Activated T-helper 1 cell treated with anti-CD3 and anti-CD28 coated beads, Interleukin-12 subunit alpha, Interleukin-12 subunit beta, Interleukin-2, Interleukin-4 antibody, amounts not matched to agents 30 ng/mL and 10 ng/mL and 1 ng/mL, durations not matched to agents 14 hours and 24 hours and 36 hours (primary cell): ENCODE results near the gene PDSS2. TPM values are rescaled to one million over a fixed set of nuclear protein-coding genes. Genes with fewer than 3 reads are reported as not detected.
"Not testable (repeated sequence)": the region's sequence is repeated elsewhere in the genome, so short reads cannot be mapped to it uniquely, and the experiment has no call there.

Experiments used
- DNase-seq: peaks from one replicate; pipeline ENCODE4 v3.0.0; 2021; ENCODE audit warnings: low spot score
- H3K27ac Mint-ChIP-seq: one replicate; pipeline ENCODE4 v1.8.0; 2021; ENCODE audit warnings: mild to moderate bottlenecking, mixed read lengths
- H3K27me3 Mint-ChIP-seq: one replicate; pipeline ENCODE4 v1.8.0; 2022; ENCODE audit warnings: mild to moderate bottlenecking, moderate library complexity, mixed read lengths; ENCODE audit not compliant: insufficient read depth
- H3K36me3 Mint-ChIP-seq: one replicate; pipeline ENCODE4 v1.8.0; 2021; ENCODE audit warnings: low read depth, mixed read lengths
- H3K4me1 Mint-ChIP-seq: one replicate; pipeline ENCODE4 v1.8.0; 2021; ENCODE audit warnings: low read depth, mixed read lengths
- H3K4me3 Mint-ChIP-seq: one replicate; pipeline ENCODE4 v1.8.0; 2021; ENCODE audit warnings: mild to moderate bottlenecking, moderate library complexity, mixed read lengths
- H3K9me3 Mint-ChIP-seq: one replicate; pipeline ENCODE4 v1.8.0; 2021; ENCODE audit warnings: mixed read lengths
- intact Hi-C: fragments of 100-400 bp; cut with micrococcal nuclease; formaldehyde crosslinking; loops from one replicate; pipeline ENCODE4 v1.15.1; 2024
- total RNA-seq: library from RNA; stranded (reverse); gene quantifications from 2 replicates; pipeline ENCODE4 v1.2.3, GENCODE V29; 2022

PDSS2 gene
- total RNA-seq, 1 donor from 2014 or later: 11.8 TPM

DNA sequence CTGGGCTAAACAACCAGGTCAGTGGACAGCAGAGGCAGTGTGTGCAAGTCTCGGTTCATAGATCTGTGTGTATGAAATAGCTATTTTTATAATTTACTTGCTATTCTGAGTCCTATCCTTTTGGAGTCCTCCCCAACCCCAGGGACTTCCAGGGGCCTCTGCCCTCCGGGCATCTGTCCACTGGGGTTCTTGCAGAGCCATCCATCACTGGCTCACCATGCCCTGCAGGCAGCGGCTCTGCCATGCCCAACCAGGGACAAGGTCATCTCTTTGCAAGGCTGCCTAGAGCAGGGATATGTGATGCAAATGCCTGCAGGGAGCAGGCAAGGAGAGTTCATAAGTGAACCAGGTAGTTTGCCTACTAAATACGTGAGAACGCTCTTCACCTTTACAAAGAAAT lies 333.6 kb downstream of the PDSS2 start:
- H3K4me1 Mint-ChIP-seq: peaks cover 8% of the 10 kb centered on the region
- H3K27ac Mint-ChIP-seq: no peak overlapping the region
- intact Hi-C loops: no loop called here

DNA sequence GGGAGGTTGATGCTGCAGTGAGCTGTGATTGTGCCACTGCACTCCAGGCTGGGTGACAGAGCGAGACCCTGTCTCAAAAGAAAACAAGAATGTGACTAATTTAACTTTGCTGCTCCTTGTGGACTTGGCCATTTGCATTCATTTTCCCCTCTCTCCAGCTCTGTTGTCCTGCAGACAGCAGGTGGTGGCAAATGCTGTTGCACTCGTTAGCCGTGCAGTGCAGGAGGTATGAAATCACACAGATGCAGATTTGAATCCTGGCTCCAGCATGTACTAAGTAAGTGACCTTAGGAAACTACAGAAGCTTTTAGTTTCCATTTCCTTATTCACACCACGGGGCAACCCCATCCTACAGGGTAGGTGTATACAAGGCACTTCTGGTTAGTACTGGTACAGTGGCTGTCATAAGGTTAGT lies 334.4 kb downstream of the PDSS2 start:
- no peak for DNase-seq
- intact Hi-C loops: no loop called here
- no peak overlapping the region for H3K4me3 Mint-ChIP-seq
- H3K9me3 Mint-ChIP-seq: no peaks in the 10 kb centered on the region
- peaks cover 8% of the 10 kb centered on the region for H3K4me1 Mint-ChIP-seq
- peaks cover 6% of the 10 kb centered on the region for H3K27me3 Mint-ChIP-seq
- no peak overlapping the region for H3K27ac Mint-ChIP-seq
- no peaks in the 10 kb centered on the region for H3K36me3 Mint-ChIP-seq

More for the DNA sequence above, 333.6 kb downstream of the PDSS2 start:
- DNase-seq: no peak
- Mint-ChIP-seq H3K9me3 (no peaks in the 10 kb centered on the region), H3K27me3 (peaks cover 6% of the 10 kb centered on the region), H3K4me3 (no peak overlapping the region), H3K36me3 (no peaks in the 10 kb centered on the region)

DNA sequence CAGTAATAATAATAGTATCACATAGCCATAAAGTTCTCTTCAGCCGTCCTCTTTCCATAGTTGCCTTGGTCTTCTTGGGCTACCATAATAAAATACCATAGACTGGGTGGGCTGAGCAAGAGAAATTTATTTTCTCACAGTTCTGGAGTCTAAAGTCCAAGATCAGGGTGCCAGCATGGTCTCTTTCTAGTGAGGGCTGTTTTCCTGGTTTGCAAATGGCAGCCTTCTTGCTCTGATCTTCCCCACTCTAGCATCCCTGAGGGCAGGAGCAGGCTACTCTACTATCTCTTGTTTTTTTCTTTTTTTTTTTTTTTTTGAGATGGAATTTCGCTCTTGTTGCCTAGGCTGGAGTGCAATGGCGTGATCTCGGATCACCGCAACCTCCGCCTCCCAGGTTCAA lies 335.9 kb downstream of the PDSS2 start:
- no peaks in the 10 kb centered on the region for H3K9me3 Mint-ChIP-seq
- intact Hi-C loops: no loop called here
- no peak overlapping the region for H3K27ac Mint-ChIP-seq
- H3K36me3 Mint-ChIP-seq: no peaks in the 10 kb centered on the region
- H3K27me3 Mint-ChIP-seq: peaks cover 8% of the 10 kb centered on the region
- no peak overlapping the region for H3K4me3 Mint-ChIP-seq
- peaks cover 8% of the 10 kb centered on the region for H3K4me1 Mint-ChIP-seq
- no peak for DNase-seq

DNA sequence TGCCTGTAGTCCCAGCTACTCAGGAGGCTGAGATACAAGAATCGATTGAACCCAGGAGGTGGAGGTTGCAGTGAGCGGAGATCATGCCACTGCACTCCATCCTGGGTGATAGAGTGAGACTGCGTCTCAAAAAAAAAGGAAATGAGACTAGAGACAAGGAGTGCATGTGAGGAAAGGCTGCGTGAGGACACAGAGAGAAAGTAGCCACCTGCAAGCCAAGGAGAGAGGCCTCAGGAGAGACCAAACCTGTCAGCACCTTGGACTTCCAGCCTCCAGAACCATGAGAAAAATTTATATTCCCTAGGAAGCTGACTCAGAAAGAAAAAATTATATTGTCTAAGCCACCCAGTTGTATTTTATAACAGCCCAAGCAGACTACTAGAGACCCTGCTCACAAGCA lies 336.6 kb downstream of the PDSS2 start:
- Mint-ChIP-seq H3K9me3 (no peaks in the 10 kb centered on the region), H3K36me3 (no peaks in the 10 kb centered on the region), H3K4me3 (no peak overlapping the region), H3K4me1 (peaks cover 8% of the 10 kb centered on the region), H3K27me3 (peaks cover 8% of the 10 kb centered on the region), H3K27ac (no peak overlapping the region)
- no peak for DNase-seq
- intact Hi-C loops: no loop called here

DNA sequence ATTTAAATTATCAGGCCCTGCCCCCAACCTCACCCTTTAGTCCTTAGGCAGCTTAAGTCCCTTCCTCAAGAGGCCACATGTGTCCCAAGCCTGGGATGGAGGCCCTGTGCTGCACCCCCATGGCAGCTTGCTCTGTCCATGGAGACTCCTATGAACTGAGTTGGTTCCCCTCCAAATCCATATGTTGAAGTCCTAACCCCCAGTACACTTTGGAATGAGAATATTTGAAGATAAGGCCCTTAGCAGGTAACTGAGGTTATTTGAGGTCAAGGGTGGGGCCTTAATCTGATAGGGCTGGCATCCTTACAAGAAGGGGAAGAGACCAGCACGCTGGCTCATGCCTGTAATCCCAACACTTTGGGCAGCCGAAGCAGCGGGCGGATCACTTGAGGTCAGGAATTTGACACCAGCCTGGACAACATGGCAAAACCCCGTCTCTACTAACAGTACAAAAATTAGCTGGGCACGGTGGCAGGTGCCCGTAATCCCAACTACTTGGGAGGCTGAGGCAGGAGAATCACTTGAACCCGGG lies 337.3 kb downstream of the PDSS2 start:
- intact Hi-C loops: no loop called here
- Mint-ChIP-seq H3K36me3 (no peaks in the 10 kb centered on the region), H3K9me3 (no peaks in the 10 kb centered on the region)

DNA sequence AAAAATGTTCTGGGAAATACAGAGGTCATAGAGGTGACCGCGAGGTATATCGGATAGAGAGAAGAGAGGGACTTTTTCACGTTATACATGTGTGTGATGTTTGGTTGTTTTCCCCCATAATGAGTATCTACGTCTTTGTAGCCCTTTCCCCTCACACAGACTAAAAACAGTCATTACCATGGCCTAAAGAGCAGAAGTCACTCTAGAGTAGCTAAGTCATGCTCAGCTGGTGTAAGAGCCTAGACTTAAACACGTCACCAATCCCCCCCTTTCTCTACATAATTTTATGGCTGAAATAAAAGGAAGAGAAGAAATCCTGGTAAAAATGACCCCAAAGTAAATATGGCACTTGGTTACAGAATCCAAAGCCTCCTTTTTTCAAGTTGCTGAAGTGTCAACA lies 338.1 kb downstream of the PDSS2 start:
- peaks cover 13% of the 10 kb centered on the region for H3K27me3 Mint-ChIP-seq
- no peaks in the 10 kb centered on the region for H3K36me3 Mint-ChIP-seq
- DNase-seq: no peak
- H3K4me3 Mint-ChIP-seq: no peak overlapping the region
- H3K9me3 Mint-ChIP-seq: no peaks in the 10 kb centered on the region
- no peak overlapping the region for H3K27ac Mint-ChIP-seq
- peaks cover 16% of the 10 kb centered on the region for H3K4me1 Mint-ChIP-seq
- intact Hi-C loops: no loop called here

More for the DNA sequence above, 337.3 kb downstream of the PDSS2 start:
- no peak overlapping the region for H3K4me3 Mint-ChIP-seq
- H3K27me3 Mint-ChIP-seq: peaks cover 5% of the 10 kb centered on the region
- peaks cover 8% of the 10 kb centered on the region for H3K4me1 Mint-ChIP-seq
- DNase-seq: no peak
- no peak overlapping the region for H3K27ac Mint-ChIP-seq

DNA sequence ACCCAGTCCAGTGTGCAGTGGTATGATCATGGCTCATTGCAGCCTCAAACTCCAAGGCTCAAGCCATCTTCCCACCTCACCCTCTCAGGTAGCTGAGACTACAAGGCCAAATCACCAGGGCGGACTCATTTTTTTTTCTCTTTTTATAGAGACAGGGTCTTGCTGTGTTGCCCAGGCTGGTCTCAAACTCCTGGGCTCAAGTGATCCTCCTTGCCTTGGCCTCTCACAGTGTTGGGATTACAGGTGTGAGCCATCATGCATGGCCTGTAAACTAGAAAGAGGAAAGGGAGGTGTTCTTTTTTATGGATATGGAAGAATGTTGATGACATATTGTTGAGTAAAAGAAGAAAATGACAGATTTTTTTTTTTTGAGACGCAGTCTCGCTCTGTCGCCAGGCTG lies 339.0 kb downstream of the PDSS2 start:
- Mint-ChIP-seq H3K36me3 (no peaks in the 10 kb centered on the region), H3K27ac (no peak overlapping the region), H3K4me1 (peaks cover 20% of the 10 kb centered on the region), H3K9me3 (no peaks in the 10 kb centered on the region), H3K27me3 (peaks cover 18% of the 10 kb centered on the region), H3K4me3 (no peak overlapping the region)
- no peak for DNase-seq
- intact Hi-C loops: no loop called here

DNA sequence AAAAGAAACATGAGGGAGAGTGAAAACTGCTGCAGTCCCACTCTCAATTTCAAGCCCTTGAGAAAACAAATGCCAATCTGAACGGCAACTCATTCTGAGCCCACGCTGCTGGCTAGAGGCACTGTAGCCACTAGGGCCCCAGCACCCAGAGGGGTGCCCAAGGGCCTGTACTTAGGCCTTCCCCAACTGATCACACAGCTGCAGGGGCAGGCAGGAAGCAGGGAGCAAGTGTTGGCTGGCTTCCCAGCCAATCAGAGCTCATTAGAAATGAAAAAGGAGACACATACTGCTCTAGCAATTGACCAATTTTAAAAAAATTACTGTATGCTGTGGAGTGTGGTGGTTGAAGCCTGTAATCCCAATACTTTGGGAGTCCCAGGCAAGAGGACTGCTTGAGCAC lies 340.4 kb downstream of the PDSS2 start:
- Mint-ChIP-seq H3K36me3 (no peaks in the 10 kb centered on the region), H3K4me3 (no peak overlapping the region), H3K27me3 (peaks cover 18% of the 10 kb centered on the region), H3K9me3 (no peaks in the 10 kb centered on the region), H3K4me1 (peaks cover 15% of the 10 kb centered on the region), H3K27ac (no peak overlapping the region)
- intact Hi-C loops: loop anchor here (5.0 to 10.0 kb wide), 2 partner anchors 594 to 838 kb away; partner anchors contain the start of gene SEC63
- DNase-seq: no peak

DNA sequence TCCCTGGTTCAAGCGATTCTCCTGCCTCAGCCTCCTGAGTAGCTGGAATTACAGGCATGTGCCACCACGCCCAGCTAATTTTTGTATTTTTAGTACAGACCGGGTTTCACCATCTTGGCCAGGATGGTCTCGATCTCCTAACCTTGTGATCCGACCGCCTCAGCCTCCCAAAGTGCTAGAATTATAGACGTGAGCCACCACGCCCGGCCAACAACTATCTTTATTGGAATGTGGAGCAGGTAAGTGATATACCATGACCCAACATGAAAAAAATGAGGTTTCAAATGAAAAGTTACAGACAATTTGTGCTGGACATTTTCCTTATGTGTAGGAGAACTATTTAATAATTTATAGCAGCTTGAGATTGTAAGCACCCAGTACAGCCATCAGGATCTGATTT lies 340.8 kb downstream of the PDSS2 start:
- H3K27ac Mint-ChIP-seq, DNase-seq, H3K36me3 Mint-ChIP-seq, H3K4me3 Mint-ChIP-seq, H3K9me3 Mint-ChIP-seq: not testable (repeated sequence)
- H3K27me3 Mint-ChIP-seq: peaks cover 18% of the 10 kb centered on the region
- H3K4me1 Mint-ChIP-seq: peaks cover 19% of the 10 kb centered on the region
- intact Hi-C loops: loop anchor here (5.0 to 10.0 kb wide), 2 partner anchors 594 to 839 kb away; partner anchors contain the start of gene SEC63

DNA sequence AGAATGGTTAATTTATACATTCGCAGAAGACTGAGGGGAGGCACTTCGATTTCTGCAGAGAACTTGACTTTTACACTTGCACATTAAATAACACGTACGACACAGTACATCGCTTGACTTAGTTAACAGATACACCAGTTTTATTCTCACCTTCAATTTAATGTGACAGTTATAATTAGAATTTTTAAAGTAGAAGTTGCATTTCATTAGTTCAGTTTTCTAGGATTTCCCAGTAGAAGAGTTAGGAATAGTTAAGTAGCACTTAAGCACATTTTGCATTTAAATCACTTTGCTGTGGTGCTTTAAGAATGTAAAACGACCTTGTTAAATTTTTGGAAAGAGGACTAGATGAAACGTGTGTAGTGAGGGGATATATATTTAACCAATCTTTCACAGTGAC lies 342.4 kb downstream of the PDSS2 start:
- Mint-ChIP-seq H3K9me3 (no peaks in the 10 kb centered on the region), H3K36me3 (no peaks in the 10 kb centered on the region), H3K27ac (no peak overlapping the region), H3K27me3 (peaks cover 18% of the 10 kb centered on the region), H3K4me3 (no peak overlapping the region), H3K4me1 (peaks cover 22% of the 10 kb centered on the region)
- intact Hi-C loops: loop anchor here (1.0 to 10.0 kb wide), 3 partner anchors 342 to 840 kb away; partner anchors contain the start of genes PDSS2 and SEC63
- no peak for DNase-seq

DNA sequence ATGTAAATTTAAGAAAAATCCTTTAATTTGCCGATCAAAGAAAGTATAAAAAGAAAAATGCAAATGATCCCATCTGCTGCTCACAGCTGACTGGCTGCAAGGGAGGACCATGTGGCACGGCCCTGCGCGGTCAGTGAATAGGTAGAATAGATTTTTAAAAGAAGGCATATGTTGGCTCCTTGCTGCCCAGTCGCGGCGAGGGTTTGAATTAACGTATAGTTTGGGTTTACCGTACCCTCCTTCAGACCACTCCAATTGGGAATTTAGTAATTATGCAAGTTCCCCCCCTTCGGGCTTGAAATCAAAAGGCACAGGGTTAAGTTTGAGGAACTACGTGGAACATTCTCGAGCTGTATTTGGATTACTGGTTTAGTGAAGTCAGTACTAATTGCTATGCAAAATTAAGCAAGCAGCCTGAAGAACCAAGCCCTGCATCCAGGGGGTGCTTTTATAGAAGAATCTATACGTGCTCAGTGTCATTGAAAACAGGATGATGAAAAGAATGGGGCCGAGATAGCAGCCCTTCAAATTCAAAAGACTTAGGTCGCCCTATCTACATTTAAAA lies 343.0 kb downstream of the PDSS2 start:
- H3K4me3 Mint-ChIP-seq: peak overlapping the region; percentile 84
- intact Hi-C loops: loop anchor here (1.0 to 10.0 kb wide), 3 partner anchors 343 to 841 kb away; partner anchors contain the start of genes PDSS2 and SEC63
- no peak for DNase-seq
- H3K27me3 Mint-ChIP-seq: peaks cover 18% of the 10 kb centered on the region
- H3K4me1 Mint-ChIP-seq: peaks cover 22% of the 10 kb centered on the region
- H3K27ac Mint-ChIP-seq: peak overlapping the region; percentile 80
- no peaks in the 10 kb centered on the region for H3K9me3 Mint-ChIP-seq
- H3K36me3 Mint-ChIP-seq: no peaks in the 10 kb centered on the region

DNA sequence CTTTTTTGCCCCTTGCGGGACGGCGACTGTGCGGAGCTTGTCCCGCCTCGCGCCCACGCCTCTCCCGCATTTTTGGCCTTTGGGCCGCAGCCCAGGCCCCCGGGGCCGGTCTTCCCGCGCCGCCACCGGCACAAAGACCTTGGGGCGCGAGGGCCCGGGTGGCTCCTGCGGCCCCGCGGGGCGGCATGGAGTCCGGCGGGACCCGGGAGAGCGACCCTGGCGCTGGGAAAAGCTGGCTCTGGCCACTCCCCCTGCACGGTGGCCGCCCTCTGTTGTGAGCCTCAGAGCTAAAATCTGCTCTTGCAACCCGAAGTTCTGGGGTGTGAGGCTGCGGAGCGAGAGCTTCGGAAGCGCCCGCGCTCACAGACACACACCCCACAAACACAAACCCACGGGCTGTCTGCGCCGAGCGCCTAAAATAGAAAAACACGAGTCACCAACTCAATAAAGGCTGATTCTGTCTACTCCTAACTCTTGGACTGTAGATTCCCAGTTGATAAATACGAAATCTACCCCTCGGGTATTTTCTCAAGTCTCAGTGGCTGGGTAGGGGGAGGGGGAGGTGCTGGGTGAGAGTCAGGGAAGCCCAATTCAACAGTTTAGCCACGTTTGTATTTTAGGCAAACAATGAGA lies 343.6 kb downstream of the PDSS2 start:
- peak overlapping the region; percentile 80 for H3K27ac Mint-ChIP-seq

More for the DNA sequence above, 343.6 kb downstream of the PDSS2 start:
- H3K9me3 Mint-ChIP-seq: no peaks in the 10 kb centered on the region
- H3K27me3 Mint-ChIP-seq: peaks cover 18% of the 10 kb centered on the region
- peaks cover 22% of the 10 kb centered on the region for H3K4me1 Mint-ChIP-seq
- intact Hi-C loops: loop anchor here (1.0 to 10.0 kb wide), 4 partner anchors 51 to 841 kb away; partner anchors contain the start of genes PDSS2 and SEC63
- peak overlapping the region; percentile 84 for H3K4me3 Mint-ChIP-seq
- no peaks in the 10 kb centered on the region for H3K36me3 Mint-ChIP-seq
- peak; percentile 18 for DNase-seq
